K562 (cell line): ENCODE data around the gene PPM1H. TPM values are rescaled to one million over a fixed set of nuclear protein-coding genes. Genes with fewer than 3 reads are reported as not detected.

ENCODE experiments used
- ATAC-seq: fragments of 200-7000 bp; cut with Tn5 transposase; 3 replicates; pipeline ENCODE4 v1.9.1; 2020; ENCODE audit warnings: moderate library complexity
- BruUV-seq: library from RNA; stranded (reverse); fragments of 400-500 nt; replicated peaks from 2 replicates; lab custom pipeline; 2021; lab: Mats Ljungman, UMichigan
- CTCF ChIA-PET: fragments of 300-600 bp; formaldehyde crosslinking; extraction: SDS; loops from one replicate; lab custom pipeline; 2021; ENCODE audit warnings: low intra/inter-chr PET ratio; lab: Yijun Ruan, JAX
- POLR2A ChIA-PET: fragments of 300-600, 350-650 bp; sonication (Branson Sonifier 250); formaldehyde crosslinking; extraction: SDS; loops from one replicate; lab custom pipeline; 2021; ENCODE audit warnings: antibody characterized with exemption, inconsistent platforms; lab: Yijun Ruan, JAX
- DNase-seq, 4 experiments: peaks; one replicate each; pipeline versions ENCODE4 v3.0.0 to v3.0.0-alpha.2; 2011 to 2018; ENCODE audit warnings: low spot score in 3 of 4, mixed read lengths in 3 of 4; ENCODE audit errors: extremely low read depth in 1 of 4
- FAIRE-seq: peaks from 2 replicates; lab custom pipeline; 2011; peaks lifted over from hg19 to GRCh38; lab: Jason Lieb, UNC
- H2AFZ ChIP-seq: 2 replicates; pipeline ENCODE4 v1.6.0; 2011; ENCODE audit warnings: low read depth, low read length, control low read depth, inconsistent platforms
- H3K27ac ChIP-seq: fragments of 200-600 bp; 3 replicates; pipeline ENCODE4 v1.8.0; 2011; ENCODE audit warnings: low read depth, mild to moderate bottlenecking, control low read depth, inconsistent platforms, low read length, moderate library complexity, mixed read lengths; ENCODE audit errors: extremely low read depth
- H3K27me3 ChIP-seq, 2 experiments: fragments of 300-600 bp in 1 of 2; 2 replicates in 1 of 2; 3 replicates in 1 of 2; pipeline versions ENCODE4 v1.6.0 to v1.8.0; 2011; ENCODE audit warnings: inconsistent platforms in 2 of 2, low read length in 2 of 2, mild to moderate bottlenecking in 1 of 2, mixed read lengths in 1 of 2, moderate library complexity in 1 of 2; ENCODE audit not compliant: control insufficient read depth in 2 of 2, insufficient read depth in 2 of 2
- H3K36me3 ChIP-seq: fragments of 300-600 bp; 3 replicates; pipeline ENCODE4 v1.8.0; 2011; ENCODE audit warnings: mild to moderate bottlenecking, low read length, inconsistent platforms; ENCODE audit not compliant: control insufficient read depth, insufficient read depth
- H3K4me1 ChIP-seq, 2 experiments: fragments of 200-600 bp in 1 of 2; replicated peaks in 1 of 2; 2 replicates in 1 of 2; 3 replicates in 1 of 2; pipeline versions ENCODE4 v1.5.1 to v1.8.0; 2011; ENCODE audit warnings: inconsistent platforms in 2 of 2, low read length in 2 of 2, mild to moderate bottlenecking in 1 of 2, mixed read lengths in 1 of 2, moderate library complexity in 1 of 2; ENCODE audit not compliant: control insufficient read depth in 2 of 2, insufficient read depth in 2 of 2
- H3K4me2 ChIP-seq: 2 replicates; pipeline ENCODE4 v1.6.1; 2011; ENCODE audit warnings: low read length, control low read depth, inconsistent platforms, mixed read lengths; ENCODE audit not compliant: insufficient read depth
- H3K4me3 ChIP-seq: fragments of 200-600 bp; sonication (generic), shearing (Covaris generic); 2 replicates; pipeline ENCODE4 v1.5.1; 2016; ENCODE audit warnings: control low read depth, inconsistent platforms
- H3K79me2 ChIP-seq: fragments of 200-600 bp; 3 replicates; pipeline ENCODE4 v1.8.0; 2011; ENCODE audit warnings: low read length, inconsistent platforms; ENCODE audit not compliant: control insufficient read depth, insufficient read depth
- H3K9ac ChIP-seq, 2 experiments: 2 replicates each; pipeline versions ENCODE4 v1.6.0 to v1.6.1; 2011; ENCODE audit warnings: low read depth in 2 of 2, low read length in 2 of 2, control low read depth in 1 of 2, inconsistent platforms in 1 of 2, mild to moderate bottlenecking in 1 of 2, mixed read lengths in 1 of 2; ENCODE audit not compliant: insufficient read depth in 1 of 2
- H3K9me1 ChIP-seq: one replicate; pipeline ENCODE4 v1.6.0; 2011; ENCODE audit warnings: inconsistent platforms, mild to moderate bottlenecking, low read length, moderate library complexity; ENCODE audit not compliant: control insufficient read depth, insufficient read depth
- H3K9me3 ChIP-seq: replicated peaks from 2 replicates; pipeline ENCODE4 v1.5.1; 2011; ENCODE audit warnings: low read depth, low read length, inconsistent platforms; ENCODE audit not compliant: control insufficient read depth, insufficient read depth
- H4K20me1 ChIP-seq: replicated peaks from 2 replicates; pipeline ENCODE4 v1.6.1; 2011; ENCODE audit warnings: low read length, inconsistent platforms, mixed read lengths; ENCODE audit not compliant: control insufficient read depth, insufficient read depth
- CHD1 ChIP-seq: fragments of 200-600 bp; sonication (generic); IDR thresholded peaks from one replicate; pipeline ENCODE4 v1.6.1; 2012; ENCODE audit warnings: mild to moderate bottlenecking, moderate library complexity, low read length, inconsistent platforms
- CSDE1 ChIP-seq, 2 experiments: fragments of 450-650 bp; IDR thresholded peaks; 2 replicates each; pipeline ENCODE4 v1.6.1; 2016; ENCODE audit warnings: mild to moderate bottlenecking in 1 of 2
- MBD2 ChIP-seq: sonication (generic); IDR thresholded peaks from 2 replicates; pipeline ENCODE4 v1.6.1; 2016; ENCODE audit warnings: low read depth, borderline replicate concordance
- PHF21A ChIP-seq: fragments of 450-650 bp; IDR thresholded peaks from 2 replicates; pipeline ENCODE4 v1.6.1; 2017; ENCODE audit warnings: low read depth, borderline replicate concordance
- SNAPC5 ChIP-seq: fragments of 250-450 bp; sonication (Bioruptor Pico); IDR thresholded peaks from 2 replicates; pipeline ENCODE4 v1.8.0; 2021; ENCODE audit warnings: moderate library complexity, mild to moderate bottlenecking, inconsistent platforms
- ZKSCAN3 ChIP-seq: fragments of 250-450 bp; sonication (Bioruptor Pico); IDR thresholded peaks from 2 replicates; pipeline ENCODE4 v1.4.0; 2020
- ZNF586 ChIP-seq: fragments of 450-650 bp; formaldehyde crosslinking; conservative IDR thresholded peaks from 2 replicates; pipeline ENCODE4 v1.4.0; 2020; ENCODE audit warnings: mild to moderate bottlenecking, moderate library complexity
- WGBS: fragments of 100-300 bp; shearing (Covaris generic); methylation state at CpG from one replicate; pipeline ENCODE4 v1.1.6; 2016; ENCODE audit warnings: low coverage, mixed read lengths; ENCODE audit not compliant: insufficient coverage; ENCODE audit errors: missing lambda C conversion rate; 5-methylcytosine and 5-hydroxymethylcytosine counted together
- in situ Hi-C: fragments of 300-500 bp; cut with MboI; formaldehyde crosslinking; loops from 4 replicates; pipeline ENCODE4 v1.15.0; 2018; ENCODE audit warnings: inconsistent platforms, mixed read lengths
- intact Hi-C: fragments of 100-400 bp; cut with micrococcal nuclease; formaldehyde crosslinking; loops from 2 replicates; pipeline ENCODE4 v1.14.2; 2022
- polyA plus RNA-seq, 8 experiments: library from polyadenylated mRNA; depleted of rRNA in 4 of 8; stranded (reverse) in 5 of 8; unstranded in 3 of 8; fragments of >200 nt; fragmentation: Nextera tagmentation in 2 of 8; fragmentation: Illumina TruSeq in 1 of 8; extraction: Ambion mirVana in 2 of 8; extraction: Trizol in 1 of 8; gene quantifications; 2 replicates each; pipeline versions ENCODE4 v1.2.1 to v1.2.3, GENCODE V29; 2011 to 2014; ENCODE audit warnings: inconsistent platforms in 1 of 8, missing spikeins in 1 of 8
- total RNA-seq, 7 experiments: library from RNA; depleted of rRNA in 6 of 7; stranded (reverse); fragments of >200 nt in 6 of 7; fragmentation: Illumina TruSeq in 2 of 7; extraction: Trizol in 2 of 7; gene quantifications; 2 replicates each; pipeline versions ENCODE4 v1.2.1 to v1.2.3, GENCODE V29; 2011 to 2021; ENCODE audit warnings: low replicate concordance in 1 of 7
- TF ChIP-seq, protein P1 (sequence below): sonication (generic); formaldehyde crosslinking; IDR thresholded peaks from 2 replicates; pipeline ENCODE4 v1.4.0; 2020; ENCODE audit warnings: mild to moderate bottlenecking, missing genetic modification reagents
- TF ChIP-seq, protein P2 (sequence below): fragments of 250-450 bp; sonication (Bioruptor Pico); IDR thresholded peaks from 2 replicates; pipeline ENCODE4 v1.8.0; 2022; ENCODE audit warnings: inconsistent platforms
- TF ChIP-seq, protein P3 (sequence below): sonication (generic); formaldehyde crosslinking; IDR thresholded peaks from 2 replicates; pipeline ENCODE4 v1.8.1; 2023; ENCODE audit warnings: mild to moderate bottlenecking, missing genetic modification reagents

The PPM1H gene
- total and polyA plus RNA-seq, 9 of the 15 experiments (the other 6 are each of a cell fraction or from before 2014, with no cell fraction given), result 5.3 to 29.3 (median 11.3) TPM

GRCh38 chr12:62653740-62654139 is 281.2 kb downstream of the PPM1H start:
- in situ Hi-C loops, result no loop called here
- H2AFZ ChIP-seq, result no peak overlapping the region
- no peaks in the 10 kb centered on the region; the same call in 2 of the 3 replicates for H3K36me3 ChIP-seq
- H3K79me2 ChIP-seq, result no peaks in the 10 kb centered on the region
- DNase-seq (no peak), ATAC-seq (no peak), FAIRE-seq (no peak)
- no peaks in the 10 kb centered on the region; a peak in 1 of 5 replicates for H3K4me1 ChIP-seq
- intact Hi-C loops, result no loop called here
- ChIA-PET POLR2A (interaction anchor here (0.6 kb wide), 1 partner anchor 17 kb away, joined by 3 read pairs; no protein-coding TSS in a partner anchor), CTCF (no interaction called here)
- H3K4me2 ChIP-seq, result no peak overlapping the region
- H3K4me3 ChIP-seq, result no peak overlapping the region
- 58% methylated on average over 6 of the region's 6 CpGs for WGBS
- TF ChIP-seq CSDE1 (IDR thresholded peaks at IDR 0.05) (no peak), SNAPC5 (CRISPR knock-in tag) (no peak), ZKSCAN3 (CRISPR knock-in tag) (no peak), CHD1 (no peak), ZNF586 (CRISPR knock-in tag) (no peak)
- no peaks in the 10 kb centered on the region for H3K9me1 ChIP-seq
- BruUV-seq, result no TSS peak
- H3K27me3 ChIP-seq, result no peaks in the 10 kb centered on the region
- H3K9ac ChIP-seq, result no peak overlapping the region
- H3K9me3 ChIP-seq, result no peaks in the 10 kb centered on the region
- H4K20me1 ChIP-seq, result no peaks in the 10 kb centered on the region
- no peak overlapping the region for H3K27ac ChIP-seq

- no peak for FAIRE-seq
- CTCF ChIA-PET, result no interaction called here
- Histone ChIP-seq H3K79me2 (no peaks in the 10 kb centered on the region), H2AFZ (no peak overlapping the region), H3K4me3 (no peak overlapping the region), H3K9me3 (no peaks in the 10 kb centered on the region), H3K27me3 (no peaks in the 10 kb centered on the region), H3K36me3 (no peaks in the 10 kb centered on the region; the same call in 2 of the 3 replicates), H3K4me2 (no peak overlapping the region), H4K20me1 (no peaks in the 10 kb centered on the region), H3K9me1 (no peaks in the 10 kb centered on the region), H3K4me1 (no peaks in the 10 kb centered on the region; a peak in 1 of 5 replicates), H3K27ac (no peak overlapping the region), H3K9ac (no peak overlapping the region)
- no peak for ATAC-seq
- no TSS peak for BruUV-seq
- intact Hi-C loops (no loop called here), in situ Hi-C loops (no loop called here)
- POLR2A ChIA-PET, result interaction anchor here (0.6 to 0.9 kb wide), 2 partner anchors 17 to 20 kb away, joined by 3 read pairs; no protein-coding TSS in a partner anchor
- 57% methylated on average over 3 of the region's 3 CpGs for WGBS
- DNase-seq, result no peak
- TF ChIP-seq, protein P1, sequence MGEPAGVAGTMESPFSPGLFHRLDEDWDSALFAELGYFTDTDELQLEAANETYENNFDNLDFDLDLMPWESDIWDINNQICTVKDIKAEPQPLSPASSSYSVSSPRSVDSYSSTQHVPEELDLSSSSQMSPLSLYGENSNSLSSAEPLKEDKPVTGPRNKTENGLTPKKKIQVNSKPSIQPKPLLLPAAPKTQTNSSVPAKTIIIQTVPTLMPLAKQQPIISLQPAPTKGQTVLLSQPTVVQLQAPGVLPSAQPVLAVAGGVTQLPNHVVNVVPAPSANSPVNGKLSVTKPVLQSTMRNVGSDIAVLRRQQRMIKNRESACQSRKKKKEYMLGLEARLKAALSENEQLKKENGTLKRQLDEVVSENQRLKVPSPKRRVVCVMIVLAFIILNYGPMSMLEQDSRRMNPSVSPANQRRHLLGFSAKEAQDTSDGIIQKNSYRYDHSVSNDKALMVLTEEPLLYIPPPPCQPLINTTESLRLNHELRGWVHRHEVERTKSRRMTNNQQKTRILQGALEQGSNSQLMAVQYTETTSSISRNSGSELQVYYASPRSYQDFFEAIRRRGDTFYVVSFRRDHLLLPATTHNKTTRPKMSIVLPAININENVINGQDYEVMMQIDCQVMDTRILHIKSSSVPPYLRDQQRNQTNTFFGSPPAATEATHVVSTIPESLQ (CRISPR knock-in tag), result no peak
- TF ChIP-seq MBD2, result no peak
- TF ChIP-seq, protein P2, sequence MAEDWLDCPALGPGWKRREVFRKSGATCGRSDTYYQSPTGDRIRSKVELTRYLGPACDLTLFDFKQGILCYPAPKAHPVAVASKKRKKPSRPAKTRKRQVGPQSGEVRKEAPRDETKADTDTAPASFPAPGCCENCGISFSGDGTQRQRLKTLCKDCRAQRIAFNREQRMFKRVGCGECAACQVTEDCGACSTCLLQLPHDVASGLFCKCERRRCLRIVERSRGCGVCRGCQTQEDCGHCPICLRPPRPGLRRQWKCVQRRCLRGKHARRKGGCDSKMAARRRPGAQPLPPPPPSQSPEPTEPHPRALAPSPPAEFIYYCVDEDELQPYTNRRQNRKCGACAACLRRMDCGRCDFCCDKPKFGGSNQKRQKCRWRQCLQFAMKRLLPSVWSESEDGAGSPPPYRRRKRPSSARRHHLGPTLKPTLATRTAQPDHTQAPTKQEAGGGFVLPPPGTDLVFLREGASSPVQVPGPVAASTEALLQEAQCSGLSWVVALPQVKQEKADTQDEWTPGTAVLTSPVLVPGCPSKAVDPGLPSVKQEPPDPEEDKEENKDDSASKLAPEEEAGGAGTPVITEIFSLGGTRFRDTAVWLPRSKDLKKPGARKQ (CRISPR knock-in tag), result no peak
- TF ChIP-seq PHF21A, result no peak
- TF ChIP-seq, protein P3, sequence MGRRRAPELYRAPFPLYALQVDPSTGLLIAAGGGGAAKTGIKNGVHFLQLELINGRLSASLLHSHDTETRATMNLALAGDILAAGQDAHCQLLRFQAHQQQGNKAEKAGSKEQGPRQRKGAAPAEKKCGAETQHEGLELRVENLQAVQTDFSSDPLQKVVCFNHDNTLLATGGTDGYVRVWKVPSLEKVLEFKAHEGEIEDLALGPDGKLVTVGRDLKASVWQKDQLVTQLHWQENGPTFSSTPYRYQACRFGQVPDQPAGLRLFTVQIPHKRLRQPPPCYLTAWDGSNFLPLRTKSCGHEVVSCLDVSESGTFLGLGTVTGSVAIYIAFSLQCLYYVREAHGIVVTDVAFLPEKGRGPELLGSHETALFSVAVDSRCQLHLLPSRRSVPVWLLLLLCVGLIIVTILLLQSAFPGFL (CRISPR knock-in tag), result no peak
These were observed 281.6 kb downstream of the PPM1H start for GRCh38 chr12:62653304-62653703.
